Thoracic aorta (tissue), 2 donors: ENCODE measurements around the gene ZNF563. TPM values are rescaled to one million over a fixed set of nuclear protein-coding genes. Genes with fewer than 3 reads are reported as not detected.

Source experiments
- ATAC-seq: fragments of 150-250 bp; one replicate; pipeline ENCODE4 v1.8.0; 2017; ENCODE audit warnings: low read depth; ENCODE audit not compliant: insufficient number of reproducible peaks, low FRiP score
- DNase-seq: peaks from one replicate; pipeline ENCODE4 v3.0.0-alpha.2; 2020; ENCODE audit warnings: low spot score
- H3K27ac ChIP-seq, 2 donors: fragments of 200-600 bp; sonication (generic); 1 replicate in 1 of 2; 2 replicates in 1 of 2; pipeline ENCODE4 v1.5.1; 2016; ENCODE audit warnings: mild to moderate bottlenecking in 2 of 2, moderate library complexity in 2 of 2
- H3K27me3 ChIP-seq: fragments of 200-600 bp; sonication (generic); replicated peaks from 2 replicates; pipeline ENCODE4 v1.6.0; 2016; ENCODE audit warnings: mild to moderate bottlenecking; ENCODE audit not compliant: insufficient read depth
- H3K36me3 ChIP-seq: fragments of 200-600 bp; sonication (generic); one replicate; pipeline ENCODE4 v1.5.1; 2016
- H3K4me1 ChIP-seq, 2 donors: fragments of 200-600 bp; sonication (generic); 1 replicate in 1 of 2; 2 replicates in 1 of 2; pipeline versions ENCODE4 v1.5.1 to v1.6.0; 2016; ENCODE audit warnings: low read depth in 2 of 2, mild to moderate bottlenecking in 1 of 2; ENCODE audit not compliant: control insufficient read depth in 1 of 2
- H3K4me3 ChIP-seq: fragments of 200-600 bp; sonication (generic); 2 replicates; pipeline ENCODE4 v1.5.1; 2016; ENCODE audit warnings: mild to moderate bottlenecking
- H3K9me3 ChIP-seq: fragments of 200-600 bp; sonication (generic); 2 replicates; pipeline ENCODE4 v1.5.1; 2016
- total RNA-seq, 2 donors: library from RNA; depleted of rRNA; stranded (reverse); fragments of >200 nt; gene quantifications; one replicate each; pipeline versions ENCODE4 v1.1.0 to v1.2.3, GENCODE V29; 2016
- TF ChIP-seq, protein P1 (sequence below): fragments of 200-600 bp; sonication (generic); IDR thresholded peaks from one replicate; pipeline ENCODE4 v1.5.1; 2019; ENCODE audit warnings: antibody characterized with exemption

Gene ZNF563
- total RNA-seq, 2 donors from 2014 or later = 3.1 to 7.9 TPM

DNA sequence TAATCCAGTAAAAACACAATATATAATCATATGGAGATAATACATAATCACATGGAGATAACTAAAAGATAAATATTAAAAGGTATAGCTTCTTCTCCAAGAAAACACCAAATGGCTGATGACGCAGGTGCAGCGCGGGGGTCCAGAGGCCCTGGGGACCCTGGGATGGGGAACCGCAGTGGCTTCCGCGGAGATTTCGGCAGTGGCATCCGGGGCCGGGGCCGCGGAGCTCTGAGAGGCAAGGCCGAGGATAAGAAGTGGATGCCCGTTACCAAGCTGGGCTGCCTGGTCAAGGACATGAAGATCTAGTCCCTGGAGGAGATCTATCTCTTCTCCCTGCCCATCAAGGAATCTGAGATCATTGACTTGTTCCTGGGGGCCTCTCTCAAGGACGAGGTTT lies 49.2 kb downstream of the ZNF563 start:
- no peak for DNase-seq
- H3K4me1 ChIP-seq = peaks cover 4 to 5% of the 10 kb centered on the region in 2 donors
- H3K27me3 ChIP-seq = no peaks in the 10 kb centered on the region
- no peak overlapping the region for H3K4me3 ChIP-seq
- no peak for ATAC-seq
- peaks cover 6% of the 10 kb centered on the region for H3K36me3 ChIP-seq
- TF ChIP-seq, protein P1, sequence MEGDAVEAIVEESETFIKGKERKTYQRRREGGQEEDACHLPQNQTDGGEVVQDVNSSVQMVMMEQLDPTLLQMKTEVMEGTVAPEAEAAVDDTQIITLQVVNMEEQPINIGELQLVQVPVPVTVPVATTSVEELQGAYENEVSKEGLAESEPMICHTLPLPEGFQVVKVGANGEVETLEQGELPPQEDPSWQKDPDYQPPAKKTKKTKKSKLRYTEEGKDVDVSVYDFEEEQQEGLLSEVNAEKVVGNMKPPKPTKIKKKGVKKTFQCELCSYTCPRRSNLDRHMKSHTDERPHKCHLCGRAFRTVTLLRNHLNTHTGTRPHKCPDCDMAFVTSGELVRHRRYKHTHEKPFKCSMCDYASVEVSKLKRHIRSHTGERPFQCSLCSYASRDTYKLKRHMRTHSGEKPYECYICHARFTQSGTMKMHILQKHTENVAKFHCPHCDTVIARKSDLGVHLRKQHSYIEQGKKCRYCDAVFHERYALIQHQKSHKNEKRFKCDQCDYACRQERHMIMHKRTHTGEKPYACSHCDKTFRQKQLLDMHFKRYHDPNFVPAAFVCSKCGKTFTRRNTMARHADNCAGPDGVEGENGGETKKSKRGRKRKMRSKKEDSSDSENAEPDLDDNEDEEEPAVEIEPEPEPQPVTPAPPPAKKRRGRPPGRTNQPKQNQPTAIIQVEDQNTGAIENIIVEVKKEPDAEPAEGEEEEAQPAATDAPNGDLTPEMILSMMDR = no peak
- H3K27ac ChIP-seq = no peak overlapping the region
- peaks cover 28% of the 10 kb centered on the region for H3K9me3 ChIP-seq

- no peak overlapping the region for H3K4me3 ChIP-seq
- DNase-seq (no peak), ATAC-seq (no peak)
- H3K9me3 ChIP-seq = peaks cover 78% of the 10 kb centered on the region
- H3K27me3 ChIP-seq = no peaks in the 10 kb centered on the region
- TF ChIP-seq, protein P1 = no peak
- H3K36me3 ChIP-seq = peaks cover 43% of the 10 kb centered on the region
- no peak overlapping the region for H3K27ac ChIP-seq
- no peaks in the 10 kb centered on the region for H3K4me1 ChIP-seq
These were observed 54.7 kb downstream of the ZNF563 start for GRCh38 chr19:12278713-12279112.

- TF ChIP-seq, protein P1 = no peak
- Histone ChIP-seq H3K4me3 (no peak overlapping the region), H3K27ac (no peak overlapping the region), H3K36me3 (peaks cover 68% of the 10 kb centered on the region), H3K4me1 (no peaks in the 10 kb centered on the region), H3K27me3 (no peaks in the 10 kb centered on the region), H3K9me3 (peaks cover 93% of the 10 kb centered on the region)
- DNase-seq = no peak
- no peak for ATAC-seq
These were observed 60.2 kb downstream of the ZNF563 start for GRCh38 chr19:12272980-12273901.

DNA sequence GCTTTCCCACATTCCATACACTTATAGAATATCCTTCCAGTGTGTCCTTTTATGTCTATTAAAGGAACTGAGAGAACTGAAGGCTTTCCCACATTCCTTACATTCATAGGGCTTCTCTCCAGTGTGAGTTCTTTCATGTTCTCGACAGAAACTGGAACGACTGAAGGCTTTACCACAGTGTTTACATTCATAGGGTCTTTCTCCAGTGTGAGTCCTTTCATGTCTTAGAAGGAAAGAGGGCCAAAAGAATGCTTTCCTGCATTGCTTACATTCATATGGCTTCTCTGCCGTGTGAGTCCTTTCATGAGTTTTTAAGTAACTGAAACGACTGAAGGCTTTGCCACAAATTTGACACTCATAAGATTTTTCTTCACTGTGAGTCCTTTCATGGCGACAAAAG lies 61.0 kb downstream of the ZNF563 start:
- ATAC-seq (no peak), DNase-seq (no peak)
- no peak overlapping the region for H3K4me3 ChIP-seq
- no peaks in the 10 kb centered on the region for H3K4me1 ChIP-seq
- H3K27ac ChIP-seq = no peak overlapping the region
- peaks cover 63% of the 10 kb centered on the region for H3K36me3 ChIP-seq
- H3K9me3 ChIP-seq = peaks cover 91% of the 10 kb centered on the region
- TF ChIP-seq, protein P1 = no peak
- no peaks in the 10 kb centered on the region for H3K27me3 ChIP-seq

- DNase-seq (no peak), ATAC-seq (no peak)
- TF ChIP-seq, protein P1 = no peak
- Histone ChIP-seq H3K27me3 (no peaks in the 10 kb centered on the region), H3K4me3 (no peak overlapping the region), H3K27ac (no peak overlapping the region), H3K9me3 (peaks cover 93% of the 10 kb centered on the region), H3K36me3 (peaks cover 54% of the 10 kb centered on the region), H3K4me1 (no peaks in the 10 kb centered on the region)
These were observed 62.6 kb downstream of the ZNF563 start for GRCh38 chr19:12270854-12271253.

Other genes starting within 250 kb of the ZNF563 start
- gene ZNF20, start 193.3 kb downstream of the ZNF563 start, total RNA-seq = 1 to 10 TPM; 2.2 to 4.3 TPM
- gene ZNF625, start 176.9 kb downstream of the ZNF563 start, total RNA-seq = 1 to 10 TPM; 3.1 to 7.3 TPM
- gene ZNF136, start 170.5 kb downstream of the ZNF563 start, total RNA-seq = 10 to 100 TPM; 12.7 to 27.7 TPM
- 10 to 100 TPM in 1 of 2 donors, 1 to 10 TPM in 1; 9.5 to 13.2 TPM for gene ZNF44, start 38.8 kb downstream of the ZNF563 start, total RNA-seq
- gene ZNF442, start 32.0 kb upstream of the ZNF563 start, total RNA-seq = 10 to 100 TPM in 1 of 2 donors, under 1 TPM in 1; 0.81 to 11.1 TPM
- 1 to 10 TPM; 6.8 to 7.6 TPM for gene ZNF799, start 67.6 kb upstream of the ZNF563 start, total RNA-seq
- 1 to 10 TPM; 2.4 to 3.4 TPM for gene ZNF443, start 107.4 kb upstream of the ZNF563 start, total RNA-seq
- gene ZNF709, start 151.2 kb upstream of the ZNF563 start, total RNA-seq = 1 to 10 TPM; 1.4 to 3.5 TPM
- 10 to 100 TPM; 11.6 to 21.7 TPM for gene ZNF564, start 217.8 kb upstream of the ZNF563 start, total RNA-seq